Astrocyte (in vitro differentiated cells and primary cell): ENCODE data around the gene CFAP70.

Experiments used
- CTCF ChIP-seq: IDR thresholded peaks from 2 replicates; pipeline ENCODE4 v1.5.1; 2011; ENCODE audit warnings: low read depth, mild to moderate bottlenecking, inconsistent platforms, low read length, moderate library complexity; ENCODE audit not compliant: insufficient read depth
- EZH2 ChIP-seq: IDR thresholded peaks from 2 replicates; pipeline ENCODE4 v1.6.1; 2012; ENCODE audit warnings: mild to moderate bottlenecking, low read length, inconsistent platforms; ENCODE audit not compliant: insufficient read depth

GRCh38 chr10:73398024-73398423 is 39.4 kb upstream of the CFAP70 start:
- TF ChIP-seq CTCF (no peak), EZH2 (no peak)
